Endothelial cell of hepatic sinusoid (primary cell): ENCODE data around the gene PHACTR2.

Source experiments
- in situ Hi-C: cut with HindIII; loops from 2 replicates; pipeline ENCODE4 v1.10.0; 2017; ENCODE audit warnings: low sequenced_read_pairs

The PHACTR2 gene

GRCh38 chr6:143695969-143696663 lies 18.4 kb downstream of the PHACTR2 start:
- in situ Hi-C loops, result no loop called here

- in situ Hi-C loops, result no loop called here
These were observed 18.9 kb downstream of the PHACTR2 start for GRCh38 chr6:143696664-143697000.

GRCh38 chr6:143697076-143697800 lies 19.5 kb downstream of the PHACTR2 start:
- in situ Hi-C loops, result no loop called here

- in situ Hi-C loops, result no loop called here
These were observed 20.6 kb downstream of the PHACTR2 start for GRCh38 chr6:143698329-143698728.

- in situ Hi-C loops, result no loop called here
These were observed 21.1 kb downstream of the PHACTR2 start for GRCh38 chr6:143698759-143699429.

- in situ Hi-C loops, result no loop called here
These were observed 21.7 kb downstream of the PHACTR2 start for GRCh38 chr6:143699430-143699825.

GRCh38 chr6:143700684-143701348 lies 23.1 kb downstream of the PHACTR2 start:
- in situ Hi-C loops, result no loop called here

GRCh38 chr6:143701349-143702234 lies 23.8 kb downstream of the PHACTR2 start:
- in situ Hi-C loops, result no loop called here

GRCh38 chr6:143705569-143705968 lies 27.8 kb downstream of the PHACTR2 start:
- in situ Hi-C loops, result no loop called here

- in situ Hi-C loops, result no loop called here
These were observed 29.9 kb downstream of the PHACTR2 start for GRCh38 chr6:143707697-143708096.

- in situ Hi-C loops, result no loop called here
These were observed 31.1 kb downstream of the PHACTR2 start for GRCh38 chr6:143708889-143709288.

GRCh38 chr6:143711714-143712113 lies 33.9 kb downstream of the PHACTR2 start:
- in situ Hi-C loops, result no loop called here

GRCh38 chr6:143718472-143718871 lies 40.7 kb downstream of the PHACTR2 start:
- in situ Hi-C loops, result no loop called here

- in situ Hi-C loops, result no loop called here
These were observed 43.9 kb downstream of the PHACTR2 start for GRCh38 chr6:143721642-143722041.

- in situ Hi-C loops, result no loop called here
These were observed 47.1 kb downstream of the PHACTR2 start for GRCh38 chr6:143724876-143725275.

- in situ Hi-C loops, result no loop called here
These were observed 48.4 kb downstream of the PHACTR2 start for GRCh38 chr6:143726015-143726647.

- in situ Hi-C loops, result no loop called here
These were observed 49.3 kb downstream of the PHACTR2 start for GRCh38 chr6:143727035-143727434.

- in situ Hi-C loops, result no loop called here
These were observed 54.0 kb downstream of the PHACTR2 start for GRCh38 chr6:143731789-143732188.

- in situ Hi-C loops, result no loop called here
These were observed 54.8 kb downstream of the PHACTR2 start for GRCh38 chr6:143732536-143732935.

- in situ Hi-C loops, result no loop called here
These were observed 55.7 kb downstream of the PHACTR2 start for GRCh38 chr6:143733510-143733909.
